CD14-positive monocyte (primary cell): Measurements from ENCODE around the gene VWA1. TPM values are rescaled to one million over a fixed set of nuclear protein-coding genes. Genes with fewer than 3 reads are reported as not detected.

Experiments used
- DNase-seq, 3 donors: peaks; one replicate each; pipeline ENCODE4 v3.0.0-alpha.2; 2011 to 2022
- H2AFZ ChIP-seq: 2 replicates; pipeline ENCODE4 v1.6.0; 2012; ENCODE audit warnings: mild to moderate bottlenecking, low read depth, low read length, inconsistent platforms; ENCODE audit not compliant: insufficient read depth, poor library complexity, severe bottlenecking
- H3K27ac ChIP-seq, 2 donors: 1 replicate in 1 of 2; 2 replicates in 1 of 2; pipeline ENCODE4 v1.5.1; 2012 to 2013; ENCODE audit warnings: low read length in 2 of 2, control low read depth in 1 of 2, inconsistent platforms in 1 of 2, low read depth in 1 of 2, mild to moderate bottlenecking in 1 of 2
- H3K27me3 ChIP-seq, 2 donors: one replicate each; pipeline versions ENCODE4 v1.6.0 to v1.6.1; 2011 to 2013; ENCODE audit warnings: low read length in 2 of 2; ENCODE audit not compliant: control insufficient read depth in 2 of 2, insufficient read depth in 2 of 2
- H3K36me3 ChIP-seq, 2 donors: replicated peaks in 1 of 2; 1 replicate in 1 of 2; 2 replicates in 1 of 2; pipeline versions ENCODE4 v1.5.1 to v1.6.1; 2012 to 2013; ENCODE audit warnings: low read length in 2 of 2, control low read depth in 1 of 2, inconsistent platforms in 1 of 2, mild to moderate bottlenecking in 1 of 2; ENCODE audit not compliant: insufficient read depth in 2 of 2, control insufficient read depth in 1 of 2
- H3K4me1 ChIP-seq, 2 donors: 1 replicate in 1 of 2; 2 replicates in 1 of 2; pipeline versions ENCODE4 v1.5.1 to v1.6.1; 2012 to 2013; ENCODE audit warnings: low read length in 2 of 2, control low read depth in 1 of 2, inconsistent platforms in 1 of 2, mild to moderate bottlenecking in 1 of 2, moderate library complexity in 1 of 2; ENCODE audit not compliant: insufficient read depth in 2 of 2, control insufficient read depth in 1 of 2
- H3K4me2 ChIP-seq: replicated peaks from 2 replicates; pipeline ENCODE3; 2012; ENCODE audit warnings: low read length, moderate library complexity, mild to moderate bottlenecking; ENCODE audit not compliant: poor library complexity, severe bottlenecking; ENCODE audit errors: extremely low read depth
- H3K4me3 ChIP-seq, 3 experiments: fragments of 200-600 bp in 1 of 3; sonication (generic) in 1 of 3; replicated peaks in 1 of 3; 1 replicate in 2 of 3; 2 replicates in 1 of 3; pipeline ENCODE4 v1.5.1; 2011 to 2013; ENCODE audit warnings: low read length in 3 of 3, mild to moderate bottlenecking in 3 of 3, control low read depth in 2 of 3, low read depth in 2 of 3, inconsistent platforms in 1 of 3, moderate library complexity in 1 of 3
- H3K79me2 ChIP-seq: 2 replicates; pipeline ENCODE4 v1.6.0; 2012; ENCODE audit warnings: mild to moderate bottlenecking, control low read depth, inconsistent platforms, low read length, moderate library complexity; ENCODE audit not compliant: insufficient read depth
- H3K9ac ChIP-seq: 2 replicates; pipeline ENCODE4 v1.6.0; 2017; ENCODE audit warnings: low read length, mild to moderate bottlenecking; ENCODE audit not compliant: insufficient read depth, poor library complexity, severe bottlenecking
- H3K9me3 ChIP-seq, 2 donors: replicated peaks in 1 of 2; 1 replicate in 1 of 2; 2 replicates in 1 of 2; pipeline versions ENCODE4 v1.5.1 to v1.6.1; 2012 to 2013; ENCODE audit warnings: low read length in 2 of 2, control low read depth in 1 of 2; ENCODE audit not compliant: control insufficient read depth in 1 of 2, insufficient read depth in 1 of 2
- H4K20me1 ChIP-seq: 2 replicates; pipeline ENCODE4 v1.6.0; 2012; ENCODE audit warnings: mild to moderate bottlenecking, low read length, control low read depth, moderate library complexity; ENCODE audit not compliant: insufficient read depth
- H3K27ac Mint-ChIP-seq, 7 donors: one replicate each; pipeline ENCODE4 v1.8.0; 2020; ENCODE audit warnings: mild to moderate bottlenecking in 7 of 7, mixed read lengths in 7 of 7, moderate library complexity in 6 of 7, inconsistent platforms in 2 of 7
- H3K27me3 Mint-ChIP-seq, 3 donors: one replicate each; pipeline ENCODE4 v1.8.0; 2021 to 2022; ENCODE audit warnings: low read depth in 3 of 3, mild to moderate bottlenecking in 3 of 3, mixed read lengths in 3 of 3, moderate library complexity in 3 of 3, inconsistent platforms in 1 of 3
- H3K36me3 Mint-ChIP-seq, 2 donors: one replicate each; pipeline ENCODE4 v1.8.0; 2020; ENCODE audit warnings: mixed read lengths in 2 of 2, inconsistent platforms in 1 of 2, mild to moderate bottlenecking in 1 of 2
- H3K4me1 Mint-ChIP-seq: one replicate; pipeline ENCODE4 v1.8.0; 2020; ENCODE audit warnings: mild to moderate bottlenecking, mixed read lengths
- H3K4me3 Mint-ChIP-seq, 2 donors: one replicate each; pipeline ENCODE4 v1.8.0; 2020; ENCODE audit warnings: mild to moderate bottlenecking in 2 of 2, mixed read lengths in 2 of 2, moderate library complexity in 1 of 2
- H3K9me3 Mint-ChIP-seq, 7 donors: one replicate each; pipeline ENCODE4 v1.8.0; 2020 to 2022; ENCODE audit warnings: mixed read lengths in 7 of 7, mild to moderate bottlenecking in 6 of 7, moderate library complexity in 6 of 7, inconsistent platforms in 2 of 7
- CTCF ChIP-seq: fragments of 200-600 bp; IDR thresholded peaks from one replicate; pipeline ENCODE4 v1.8.0; 2022; ENCODE audit warnings: antibody characterized with exemption, mild to moderate bottlenecking
- WGBS: methylation state at CpG from one replicate; pipeline ENCODE4 v1.1.5; 2013; ENCODE audit warnings: missing lambda C conversion rate; ENCODE audit not compliant: insufficient coverage; 5-methylcytosine and 5-hydroxymethylcytosine counted together
- intact Hi-C, 2 donors: fragments of 100-400 bp; cut with micrococcal nuclease; formaldehyde crosslinking; loops; one replicate each; pipeline versions ENCODE4 v1.15.0 to v1.15.1; 2023
- polyA plus RNA-seq, 3 donors: library from polyadenylated mRNA; depleted of rRNA in 1 of 3; unstranded in 2 of 3; stranded (reverse) in 1 of 3; fragments of 300-500 nt in 2 of 3; fragments of >200 nt in 1 of 3; fragmentation: Illumina TruSeq in 2 of 3; gene quantifications; 1 replicate in 2 of 3; 2 replicates in 1 of 3; pipeline ENCODE4 v1.2.3, GENCODE V29; 2012 to 2021

VWA1 gene
- polyA plus RNA-seq, 3 donors: not detected

GRCh38 chr1:1433804-1434130 is 1.7 kb upstream of the VWA1 start:
- Mint-ChIP-seq H3K27ac (no peak overlapping the region), H3K36me3 (peaks cover 1 to 2% of the 10 kb centered on the region in 2 donors), H3K9me3 (peaks cover 0 to 8% (median 0%) of the 10 kb centered on the region in 7 donors), H3K4me1 (peaks cover 12% of the 10 kb centered on the region), H3K4me3 (peak overlapping the region in 1 of 2 donors; percentile 30), H3K27me3 (peaks cover 44 to 95% (median 62%) of the 10 kb centered on the region in 3 donors)
- Histone ChIP-seq H3K9ac (no peak overlapping the region), H4K20me1 (no peaks in the 10 kb centered on the region), H3K4me3 (no peak overlapping the region), H3K27ac (no peak overlapping the region), H3K36me3 (no peaks in the 10 kb centered on the region), H3K27me3 (peaks cover 19 to 67% of the 10 kb centered on the region in 2 donors), H3K9me3 (peaks cover 0 to 6% of the 10 kb centered on the region in 2 donors), H3K79me2 (no peaks in the 10 kb centered on the region), H3K4me2 (no peak overlapping the region), H3K4me1 (peaks cover 8 to 18% of the 10 kb centered on the region in 2 donors), H2AFZ (no peak overlapping the region)
- intact Hi-C loops: no loop called here
- 0% methylated on average over 9 of the region's 12 CpGs for WGBS
- no peak for TF ChIP-seq CTCF
- DNase-seq: peak in 1 of 3 donors; percentile 23

GRCh38 chr1:1434131-1434823 is 1.2 kb upstream of the VWA1 start:
- H3K4me3 Mint-ChIP-seq: peak overlapping the region in 1 of 2 donors; percentile 46
- Histone ChIP-seq H3K36me3 (no peaks in the 10 kb centered on the region), H4K20me1 (no peaks in the 10 kb centered on the region), H2AFZ (no peak overlapping the region), H3K9me3 (peaks cover 0 to 6% of the 10 kb centered on the region in 2 donors), H3K79me2 (no peaks in the 10 kb centered on the region), H3K4me2 (no peak overlapping the region), H3K27me3 (peaks cover 19 to 65% of the 10 kb centered on the region in 2 donors), H3K9ac (no peak overlapping the region), H3K4me1 (peaks cover 8 to 18% of the 10 kb centered on the region in 2 donors), H3K4me3 (no peak overlapping the region), H3K27ac (no peak overlapping the region)
- no peak for TF ChIP-seq CTCF
- H3K9me3 Mint-ChIP-seq: peaks cover 0 to 8% (median 0%) of the 10 kb centered on the region in 7 donors
- DNase-seq: no peak
- whole genome bisulfite sequencing: 1% methylated on average over 18 of the region's 32 CpGs
- H3K36me3 Mint-ChIP-seq: peaks cover 1 to 2% of the 10 kb centered on the region in 2 donors
- peaks cover 12% of the 10 kb centered on the region for H3K4me1 Mint-ChIP-seq
- peaks cover 41 to 93% (median 58%) of the 10 kb centered on the region in 3 donors for H3K27me3 Mint-ChIP-seq
- H3K27ac Mint-ChIP-seq: no peak overlapping the region
- intact Hi-C loops: no loop called here
